COLO829 (cell line): ENCODE results near the gene LSM12.
A peak's percentile ranks its signal among the peaks of the same experiment; 100 is the strongest.
"Not testable (repeated sequence)": the region's sequence is repeated elsewhere in the genome, so short reads cannot be mapped to it uniquely, and the experiment has no call there.

Experiments used
- DNase-seq: peaks from one replicate; pipeline ENCODE4 v3.0.0; 2012; ENCODE audit warnings: low spot score

Gene LSM12

DNA sequence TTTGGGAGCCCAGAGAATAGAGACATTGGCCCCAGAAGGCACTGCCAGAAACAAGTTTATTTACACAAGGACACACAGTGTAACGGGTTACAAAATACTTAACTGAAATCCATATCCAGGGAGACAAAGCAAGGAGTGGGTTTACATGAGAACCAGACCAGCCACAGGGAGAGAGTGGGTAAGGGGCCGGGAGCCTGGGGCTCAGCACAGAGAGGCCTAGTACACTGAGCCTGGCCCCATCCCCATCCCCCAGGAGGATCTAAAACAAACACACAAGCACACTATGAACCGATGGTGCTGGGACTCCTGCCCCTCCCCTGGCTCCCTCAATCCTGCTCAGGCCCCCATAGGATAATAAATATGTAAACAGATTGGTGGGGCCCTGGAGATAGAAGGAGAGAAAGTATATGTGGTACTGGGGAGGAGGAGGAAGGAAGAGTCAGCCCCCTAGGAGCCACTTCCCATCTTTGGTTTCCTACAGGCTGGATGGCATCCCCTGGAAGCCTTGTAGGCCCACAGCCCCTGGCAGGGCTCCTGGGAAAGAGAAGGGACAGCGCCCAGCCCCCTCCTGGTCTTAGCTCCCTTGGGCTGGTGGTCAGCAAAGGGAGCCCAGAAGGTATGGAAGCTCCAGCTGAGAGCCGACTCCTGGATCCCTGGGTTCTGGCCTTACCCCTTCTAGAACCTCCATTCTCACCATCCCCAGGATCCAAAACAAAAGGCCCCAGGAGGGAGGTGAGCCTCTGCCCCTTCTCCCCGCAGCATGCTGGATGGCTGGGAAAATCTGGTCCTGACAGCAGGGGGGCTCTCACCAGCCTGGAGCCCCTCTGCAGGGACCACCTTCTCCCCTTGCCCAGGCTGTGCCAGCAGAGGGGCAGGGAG, 10.5 kb upstream of the LSM12 start:
- no peak for DNase-seq

DNA sequence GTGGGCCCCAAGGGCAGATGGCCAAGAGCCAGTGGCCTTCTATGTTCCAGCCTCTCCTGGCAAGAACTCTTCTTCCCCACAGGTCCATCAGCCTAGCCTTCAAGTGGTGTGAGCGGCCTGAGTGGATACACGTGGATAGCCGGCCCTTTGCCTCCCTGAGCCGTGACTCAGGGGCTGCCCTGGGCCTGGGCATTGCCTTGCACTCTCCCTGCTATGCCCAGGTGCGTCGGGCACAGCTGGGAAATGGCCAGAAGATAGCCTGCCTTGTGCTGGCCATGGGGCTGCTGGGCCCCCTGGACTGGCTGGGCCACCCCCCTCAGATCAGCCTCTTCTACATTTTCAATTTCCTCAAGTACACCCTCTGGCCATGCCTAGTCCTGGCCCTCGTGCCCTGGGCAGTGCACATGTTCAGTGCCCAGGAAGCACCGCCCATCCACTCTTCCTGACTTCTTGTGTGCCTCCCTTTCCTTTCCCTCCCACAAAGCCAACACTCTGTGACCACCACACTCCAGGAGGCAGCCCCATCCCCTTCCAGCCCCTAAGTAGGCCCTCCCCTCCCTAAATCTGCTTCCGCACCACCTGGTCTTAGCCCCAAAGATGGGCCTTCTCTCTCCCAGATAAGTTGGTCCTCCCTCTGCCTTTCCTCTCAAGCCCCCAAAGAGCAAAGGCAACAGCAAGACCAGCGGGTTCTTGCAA, 9.3 kb upstream of the LSM12 start:
- no peak for DNase-seq

DNA sequence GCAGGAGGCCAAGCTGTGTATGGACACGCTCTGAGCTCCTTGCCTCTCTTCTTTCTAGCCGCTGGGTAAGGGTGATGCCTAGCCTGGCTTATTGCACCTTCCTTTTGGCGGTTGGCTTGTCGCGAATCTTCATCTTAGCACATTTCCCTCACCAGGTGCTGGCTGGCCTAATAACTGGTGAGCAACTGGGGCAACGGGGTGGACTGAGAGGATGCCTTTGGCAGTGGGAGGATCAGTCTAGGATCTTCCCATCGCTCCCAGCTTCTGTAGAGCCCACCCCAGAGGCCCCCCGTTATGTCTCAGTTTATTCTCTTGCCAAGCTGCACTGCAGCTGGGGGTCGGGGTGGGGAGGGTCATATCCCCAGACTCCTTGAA, 8.4 kb upstream of the LSM12 start:
- DNase-seq, result no peak

DNA sequence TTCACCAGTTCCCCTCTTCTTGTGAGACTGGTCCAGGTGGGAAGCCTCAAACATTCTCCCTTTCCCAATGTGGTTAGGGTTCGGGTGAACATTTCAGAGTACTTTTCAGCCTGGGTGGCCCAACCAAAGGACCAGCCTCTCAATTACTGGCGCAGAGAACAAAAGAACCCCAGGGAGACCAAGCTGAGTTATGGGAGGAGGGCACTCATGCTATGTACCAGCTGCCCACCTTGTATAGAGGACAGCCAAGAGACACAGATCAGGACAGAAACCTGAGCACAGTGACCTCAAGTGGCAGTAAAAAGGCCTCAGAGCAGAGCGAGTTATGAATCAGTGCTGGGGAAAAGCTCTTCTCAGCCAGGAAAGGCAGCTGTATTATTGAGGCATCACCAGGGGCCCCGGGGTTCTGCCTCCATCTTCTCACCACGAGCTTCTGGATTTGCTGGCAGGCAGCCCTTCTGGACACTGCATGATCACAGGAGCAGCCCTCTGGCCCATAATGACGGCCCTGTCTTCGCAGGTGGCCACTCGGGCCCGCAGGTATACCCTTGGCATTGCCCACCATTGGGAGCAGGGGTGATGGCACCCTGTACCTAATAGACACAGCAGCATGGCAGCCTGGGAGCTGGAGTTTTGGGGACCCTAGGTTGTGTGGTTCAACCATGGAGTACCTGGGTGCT, 7.9 kb upstream of the LSM12 start:
- DNase-seq, result no peak

GRCh38 chr17:44071772-44072171, 5.3 kb upstream of the LSM12 start:
- no peak for DNase-seq

DNA sequence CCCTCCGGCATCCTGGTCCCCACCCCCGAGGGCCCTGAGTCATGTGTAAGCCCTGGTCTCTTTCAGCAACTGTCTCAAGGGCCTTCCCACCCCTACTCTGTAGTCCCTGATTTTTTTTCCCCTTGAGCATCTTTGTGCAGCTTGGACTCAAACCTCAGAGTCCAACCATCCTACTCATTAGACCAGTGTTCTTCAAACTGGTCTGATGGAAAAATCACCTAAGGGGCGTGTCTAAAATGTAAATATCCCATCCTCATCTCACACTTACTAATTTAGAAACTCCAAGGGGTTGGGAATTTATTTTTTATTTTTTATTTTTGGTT, 4.7 kb upstream of the LSM12 start:
- DNase-seq, result no peak

DNA sequence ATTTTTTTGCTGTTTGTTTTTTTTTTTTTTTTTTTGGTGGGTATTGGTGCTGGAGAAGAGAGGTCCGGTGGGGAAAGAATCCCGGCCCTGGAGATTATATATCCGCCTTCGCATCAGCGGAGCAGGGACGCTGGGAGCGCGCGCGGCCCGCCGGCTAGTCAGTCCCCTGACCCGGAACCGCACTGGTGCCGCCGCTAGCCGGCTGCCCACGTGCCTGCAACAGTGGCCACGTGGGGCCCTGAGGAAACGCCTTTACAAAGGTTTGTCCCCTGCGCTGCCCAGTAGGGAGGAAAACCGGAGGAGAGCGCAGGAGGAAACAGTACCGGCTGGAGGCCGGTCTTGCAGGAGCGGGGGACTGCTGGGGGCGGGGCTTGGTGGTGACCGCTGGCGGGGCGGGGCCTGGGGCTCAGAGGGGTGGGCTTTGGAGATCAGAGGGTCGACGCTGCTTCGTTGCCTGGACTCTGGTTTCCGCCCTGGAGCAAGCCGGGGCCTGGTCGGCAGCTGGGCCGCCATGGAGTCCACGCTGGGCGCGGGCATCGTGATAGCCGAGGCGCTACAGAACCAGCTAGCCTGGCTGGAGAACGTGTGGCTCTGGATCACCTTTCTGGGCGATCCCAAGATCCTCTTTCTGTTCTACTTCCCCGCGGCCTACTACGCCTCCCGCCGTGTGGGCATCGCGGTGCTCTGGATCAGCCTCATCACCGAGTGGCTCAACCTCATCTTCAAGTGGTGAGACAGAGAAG, 4.2 kb upstream of the LSM12 start, which contains the start of gene G6PC3:
Gene G6PC3 (plus strand): TSS at position 281 of the 743 bp plus-strand sequence. CDS start 231 bp downstream, at position 512.
- peak; percentile 98 for DNase-seq

DNA sequence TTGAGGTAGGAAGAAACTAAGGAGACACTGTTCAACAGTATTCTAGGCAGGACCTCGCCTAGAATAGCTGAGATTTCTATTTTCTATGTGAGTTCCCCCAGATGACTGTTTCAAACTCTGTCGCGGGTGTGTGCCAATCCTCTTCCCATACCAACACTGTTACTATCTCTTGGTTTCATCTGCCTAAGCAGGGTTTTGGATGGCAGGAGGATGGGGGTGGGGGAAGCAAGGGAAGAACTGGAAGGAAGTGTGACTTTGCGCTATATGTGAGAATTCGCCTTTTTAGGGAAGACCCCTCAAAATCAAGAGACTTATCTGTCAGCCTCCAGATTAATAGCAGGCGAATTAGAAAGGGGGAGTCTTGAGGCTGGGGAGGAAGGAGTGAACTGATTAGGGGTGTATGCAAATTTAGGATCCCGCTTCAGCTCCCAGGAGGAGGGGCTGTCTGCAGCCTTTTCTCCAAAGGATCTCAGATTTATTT, 3.5 kb upstream of the LSM12 start:
- DNase-seq, result peak; percentile 43

DNA sequence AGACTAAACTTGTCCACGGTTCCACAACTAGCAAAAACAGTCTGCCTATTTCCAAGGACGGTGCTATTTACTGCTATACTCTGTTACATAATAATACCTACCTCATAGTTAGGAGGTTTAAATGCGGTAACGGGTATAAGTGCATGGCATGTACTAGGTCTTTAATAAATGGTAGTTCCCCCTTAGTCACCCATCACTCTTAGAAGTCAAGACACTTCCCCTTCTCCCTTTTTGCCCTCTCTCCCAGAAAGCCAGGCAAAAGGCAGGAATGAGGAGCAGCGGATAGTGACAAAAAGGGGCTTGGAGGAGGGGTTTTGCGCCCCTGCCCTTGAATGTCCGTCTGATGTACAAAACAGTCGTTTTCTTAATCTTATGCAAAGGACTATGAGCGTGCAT, 1.1 kb upstream of the LSM12 start:
- DNase-seq, result no peak

GRCh38 chr17:44065668-44066203, 735 bp downstream of the LSM12 start:
- DNase-seq, result no peak

DNA sequence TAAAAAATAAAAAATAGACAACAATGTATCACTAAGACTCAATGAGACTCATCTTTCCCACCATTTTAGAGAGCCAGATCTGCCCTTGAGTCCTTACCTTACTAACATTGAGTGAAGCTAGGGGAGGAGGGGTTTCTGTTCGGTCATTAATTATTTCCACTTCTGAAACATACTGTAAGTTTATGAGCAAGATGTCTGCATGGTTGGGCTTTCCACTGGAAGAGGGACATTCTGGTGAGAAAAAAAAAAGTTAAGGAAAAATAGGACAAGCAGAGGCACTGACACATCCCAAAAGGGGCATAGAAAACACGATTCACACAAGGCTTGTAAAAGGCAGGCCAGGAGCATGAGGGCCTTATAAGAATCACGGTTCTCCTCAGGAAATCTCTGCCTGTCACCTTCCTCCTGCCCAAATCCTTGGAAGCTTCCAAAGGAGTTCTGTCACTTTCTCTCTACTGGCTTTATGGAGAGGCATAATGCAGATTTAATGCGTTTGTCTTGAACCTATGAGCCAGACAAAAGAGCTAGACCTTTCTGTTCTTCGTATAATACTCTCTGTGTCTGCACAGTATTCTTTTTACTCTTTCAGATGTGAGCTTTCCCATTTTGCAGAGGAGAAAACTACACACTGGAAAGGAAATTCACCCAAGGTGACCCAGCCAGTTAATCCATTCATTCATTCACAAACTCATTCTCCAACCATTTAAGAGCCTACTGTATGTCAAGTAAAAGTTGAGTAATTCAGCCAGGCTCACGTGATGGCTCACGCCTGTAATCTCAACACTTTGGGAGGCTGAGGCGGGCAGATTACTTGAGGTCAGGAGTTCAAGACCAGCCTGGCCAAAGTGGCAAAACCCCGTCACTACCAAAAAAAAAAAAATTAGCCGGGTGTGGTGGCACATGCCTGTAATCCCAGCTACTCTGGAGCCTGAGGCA, 2.5 kb downstream of the LSM12 start:
- DNase-seq, result no peak

GRCh38 chr17:44062871-44063270, 3.6 kb downstream of the LSM12 start:
- no peak for DNase-seq

DNA sequence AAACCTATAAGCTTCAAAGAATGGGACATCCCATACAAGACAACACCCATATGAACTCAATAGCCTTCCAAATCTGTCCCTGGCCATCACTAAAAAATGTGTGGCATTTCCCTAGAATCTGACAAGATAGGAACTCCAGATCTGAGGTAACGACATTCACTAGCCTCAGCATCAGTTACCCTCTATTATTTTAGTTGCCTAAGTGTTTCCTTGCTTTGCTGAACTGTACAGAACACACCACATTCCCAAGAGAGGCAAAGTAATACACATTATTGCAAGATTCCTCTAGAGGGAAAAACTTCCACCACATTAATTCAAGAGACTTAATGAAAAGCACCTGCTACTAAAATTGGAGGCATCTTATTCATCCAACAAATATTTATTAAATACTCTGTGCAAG, 5.0 kb downstream of the LSM12 start:
- no peak for DNase-seq

- DNase-seq, result no peak
These were observed 7.2 kb downstream of the LSM12 start for GRCh38 chr17:44059101-44059892.

- no peak for DNase-seq
These were observed 13.2 kb downstream of the LSM12 start for GRCh38 chr17:44053125-44053872.

DNA sequence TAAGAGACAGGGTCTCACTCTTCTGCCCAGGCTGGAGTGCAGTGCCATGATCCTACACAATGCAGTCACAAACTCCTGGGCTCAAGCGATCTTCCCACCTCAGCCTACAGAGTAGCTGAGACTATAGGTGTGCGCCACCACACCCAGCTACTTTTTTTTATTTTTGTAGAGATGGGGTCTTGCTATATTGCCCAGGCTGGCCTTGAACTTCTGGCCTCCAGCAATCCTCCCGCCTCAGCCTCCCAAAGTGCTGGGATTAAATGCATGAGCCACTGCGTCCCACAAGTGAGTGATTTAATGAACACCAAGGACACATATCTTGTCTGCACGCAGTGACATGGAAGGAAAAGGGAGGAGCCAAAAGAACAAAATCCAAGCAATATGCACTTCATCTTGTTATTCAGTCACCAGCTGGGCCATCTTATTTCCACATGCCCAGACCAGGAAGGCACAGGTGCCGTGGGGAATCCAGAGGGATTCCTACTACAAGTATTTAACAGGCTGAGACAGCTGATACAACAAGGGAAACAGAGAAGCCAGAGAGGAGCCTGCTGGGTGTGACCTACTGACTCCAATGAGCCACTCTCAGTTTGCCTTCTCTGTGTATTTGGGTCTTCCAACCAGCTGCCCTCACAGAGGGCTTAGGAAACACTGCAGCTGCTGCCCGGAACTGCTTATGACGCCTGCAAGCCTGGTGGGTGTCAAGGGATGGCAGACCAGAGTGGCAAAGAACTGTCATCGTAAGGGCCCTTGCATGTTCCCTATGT, 17.0 kb downstream of the LSM12 start:
- no peak for DNase-seq

DNA sequence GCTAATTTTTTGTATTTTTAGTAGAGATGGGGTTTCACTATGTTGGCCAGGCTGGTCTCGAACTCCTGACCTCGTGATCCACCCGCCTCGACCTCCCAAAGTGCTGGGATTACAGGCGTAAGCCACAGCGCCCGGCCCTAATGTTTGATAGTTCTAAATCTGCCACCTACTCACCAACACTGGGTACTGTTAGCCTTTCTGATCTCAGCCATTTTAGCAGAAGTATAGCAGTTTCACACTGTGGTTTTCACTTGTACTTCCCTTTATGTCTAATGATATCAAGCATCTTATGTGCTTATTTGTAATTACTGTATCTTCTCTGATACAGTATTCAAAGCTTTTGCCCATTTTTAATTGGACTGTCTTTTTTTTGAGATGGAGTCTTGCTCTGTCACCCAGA, 19.6 kb downstream of the LSM12 start:
- not testable (repeated sequence) for DNase-seq

DNA sequence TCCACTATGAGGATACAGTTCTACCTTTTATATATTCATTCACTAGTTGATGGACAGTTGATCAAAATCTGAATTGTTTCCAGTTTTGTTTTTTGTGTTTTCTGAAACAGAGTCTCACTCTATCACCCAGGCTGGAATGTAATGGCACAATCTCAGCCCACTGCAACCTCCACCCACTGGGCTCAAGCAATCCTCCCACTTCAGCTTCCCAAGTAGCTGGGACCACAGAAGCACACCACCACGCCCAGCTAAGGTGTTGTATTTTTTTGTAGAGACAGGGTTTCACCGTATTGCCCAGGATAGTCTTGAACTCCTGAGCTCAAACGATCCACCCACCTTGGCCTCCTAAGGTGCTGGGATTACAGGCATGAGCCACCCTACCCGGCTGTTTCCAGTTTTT, 21.0 kb downstream of the LSM12 start:
- no peak for DNase-seq
